ENCODE data around the gene NLRP7. TPM values are rescaled to one million over a fixed set of nuclear protein-coding genes. Genes with fewer than 3 reads are reported as not detected.
"Not testable (repeated sequence)": the region's sequence is repeated elsewhere in the genome, so short reads cannot be mapped to it uniquely, and the experiment has no call there.

Gene NLRP7
- polyA plus RNA-seq, 1 experiment: not detected

- H3K27me3 ChIP-seq (ENCODE audit: control insufficient read depth, insufficient read depth, low read length): no peaks in the 10 kb centered on the region
- no peak for TF ChIP-seq CTCF (IDR thresholded peaks at IDR 0.05; ENCODE audit: low read depth, low read length)
- CTCF ChIA-PET: no interaction called here
- H3K4me3 ChIP-seq (ENCODE audit: low read depth, low read length): no peak overlapping the region
- no peak for DNase-seq (ENCODE audit: low read depth, low spot score)
- POLR2A ChIA-PET: no interaction called here
- H3K27ac ChIP-seq (ENCODE audit: low read depth, low read length): no peak overlapping the region
- peaks cover 72% of the 10 kb centered on the region for H3K9me3 ChIP-seq (ENCODE audit: control insufficient read depth, insufficient read depth, low read length)
Measured at GRCh38 chr19:54923276-54923675, 24.1 kb downstream of the NLRP7 start.

GRCh38 chr19:54921082-54921481 lies 26.2 kb downstream of the NLRP7 start:
- ChIA-PET POLR2A (no interaction called here), CTCF (no interaction called here)
- DNase-seq (ENCODE audit: low read depth, low spot score): no peak
- no peak overlapping the region for H3K4me3 ChIP-seq (ENCODE audit: low read depth, low read length)
- TF ChIP-seq CTCF (IDR thresholded peaks at IDR 0.05; ENCODE audit: low read depth, low read length): no peak
- H3K27ac ChIP-seq (ENCODE audit: low read depth, low read length): no peak overlapping the region
- H3K9me3 ChIP-seq (ENCODE audit: control insufficient read depth, insufficient read depth, low read length): peaks cover 73% of the 10 kb centered on the region
- no peaks in the 10 kb centered on the region for H3K27me3 ChIP-seq (ENCODE audit: control insufficient read depth, insufficient read depth, low read length)

GRCh38 chr19:54919646-54920563 lies 27.4 kb downstream of the NLRP7 start:
- H3K9me3 ChIP-seq (ENCODE audit: control insufficient read depth, insufficient read depth, low read length): peaks cover 69% of the 10 kb centered on the region
- H3K27me3 ChIP-seq (ENCODE audit: control insufficient read depth, insufficient read depth, low read length); H3K4me3 ChIP-seq (ENCODE audit: low read depth, low read length); DNase-seq (ENCODE audit: low read depth, low spot score); CTCF ChIA-PET; H3K27ac ChIP-seq (ENCODE audit: low read depth, low read length); POLR2A ChIA-PET: not testable (repeated sequence)

GRCh38 chr19:54918499-54918898 lies 28.8 kb downstream of the NLRP7 start:
- H3K27me3 ChIP-seq (ENCODE audit: control insufficient read depth, insufficient read depth, low read length): no peaks in the 10 kb centered on the region
- no peak for DNase-seq (ENCODE audit: low read depth, low spot score)
- no peak for TF ChIP-seq CTCF (IDR thresholded peaks at IDR 0.05; ENCODE audit: low read depth, low read length)
- H3K4me3 ChIP-seq (ENCODE audit: low read depth, low read length): no peak overlapping the region
- ChIA-PET CTCF (no interaction called here), POLR2A (no interaction called here)
- H3K27ac ChIP-seq (ENCODE audit: low read depth, low read length): no peak overlapping the region
- peaks cover 62% of the 10 kb centered on the region for H3K9me3 ChIP-seq (ENCODE audit: control insufficient read depth, insufficient read depth, low read length)

GRCh38 chr19:54916822-54917221 lies 30.5 kb downstream of the NLRP7 start:
- ChIA-PET CTCF (no interaction called here), POLR2A (no interaction called here)
- no peak for DNase-seq (ENCODE audit: low read depth, low spot score)
- no peak for TF ChIP-seq CTCF (IDR thresholded peaks at IDR 0.05; ENCODE audit: low read depth, low read length)
- Histone ChIP-seq H3K4me3 (ENCODE audit: low read depth, low read length) (no peak overlapping the region), H3K27ac (ENCODE audit: low read depth, low read length) (no peak overlapping the region), H3K27me3 (ENCODE audit: control insufficient read depth, insufficient read depth, low read length) (no peaks in the 10 kb centered on the region), H3K9me3 (ENCODE audit: control insufficient read depth, insufficient read depth, low read length) (peaks cover 60% of the 10 kb centered on the region)

GRCh38 chr19:54907899-54908298 lies 39.4 kb downstream of the NLRP7 start:
- peaks cover 62% of the 10 kb centered on the region for H3K9me3 ChIP-seq (ENCODE audit: control insufficient read depth, insufficient read depth, low read length)
- H3K27ac ChIP-seq (ENCODE audit: low read depth, low read length); DNase-seq (ENCODE audit: low read depth, low spot score); POLR2A ChIA-PET; H3K27me3 ChIP-seq (ENCODE audit: control insufficient read depth, insufficient read depth, low read length); H3K4me3 ChIP-seq (ENCODE audit: low read depth, low read length); CTCF ChIA-PET: not testable (repeated sequence)

All from AG04450 (cell line).